ENCODE data around the gene ECI1. TPM values are rescaled to one million over a fixed set of nuclear protein-coding genes. Genes with fewer than 3 reads are reported as not detected.

ECI1 gene
- total RNA-seq, 4 donors from 2014 or later, result 74.3 to 94.7 (median 81.5) TPM

DNA sequence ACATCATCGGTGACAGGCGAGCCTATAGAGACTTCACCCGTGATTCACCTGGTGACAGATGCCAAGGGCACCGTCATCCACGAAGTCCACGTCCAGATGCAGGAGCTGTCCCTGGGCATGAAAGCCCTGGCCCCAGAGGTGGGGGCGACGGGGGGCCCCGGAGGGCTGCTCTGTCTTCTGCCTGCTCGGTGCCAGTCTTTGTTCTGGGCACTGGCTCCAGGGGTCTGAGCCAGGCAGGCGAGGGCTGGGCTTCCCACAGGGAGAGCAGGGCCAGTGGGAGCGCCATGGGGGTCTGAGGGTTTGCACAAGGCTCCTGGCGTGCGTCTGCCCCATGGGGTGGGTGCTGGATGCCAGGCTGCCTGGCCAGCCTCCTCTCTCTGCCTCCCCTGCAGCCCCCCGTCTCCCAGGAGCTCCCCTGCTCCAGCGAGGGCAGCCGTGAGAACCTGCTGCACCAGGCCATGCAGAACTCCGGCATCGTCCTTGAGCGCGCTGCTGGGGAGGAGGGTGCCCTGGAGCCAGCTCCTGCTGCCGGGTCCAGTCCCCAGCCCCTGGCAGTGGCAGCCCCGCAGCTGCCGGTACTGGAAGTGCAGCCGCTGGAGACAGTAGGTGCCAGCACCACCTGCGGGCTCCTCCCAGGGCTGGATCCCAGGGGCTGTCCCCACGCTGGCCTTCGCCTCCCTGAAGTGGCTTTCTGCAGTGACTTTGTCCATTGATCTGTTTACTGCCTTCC lies 18.2 kb downstream of the ECI1 start:
- no peak for DNase-seq (ENCODE audit: low spot score in 2 of 2)
- WGBS, 2 donors, result 93 to 95% methylated on average over 13 to 15 of the region's 28 CpGs
- TF ChIP-seq POLR2A (IDR thresholded peaks at IDR 0.05), result no peak
- TF ChIP-seq EP300 (IDR thresholded peaks at IDR 0.05), result no peak
- TF ChIP-seq, protein P1, sequence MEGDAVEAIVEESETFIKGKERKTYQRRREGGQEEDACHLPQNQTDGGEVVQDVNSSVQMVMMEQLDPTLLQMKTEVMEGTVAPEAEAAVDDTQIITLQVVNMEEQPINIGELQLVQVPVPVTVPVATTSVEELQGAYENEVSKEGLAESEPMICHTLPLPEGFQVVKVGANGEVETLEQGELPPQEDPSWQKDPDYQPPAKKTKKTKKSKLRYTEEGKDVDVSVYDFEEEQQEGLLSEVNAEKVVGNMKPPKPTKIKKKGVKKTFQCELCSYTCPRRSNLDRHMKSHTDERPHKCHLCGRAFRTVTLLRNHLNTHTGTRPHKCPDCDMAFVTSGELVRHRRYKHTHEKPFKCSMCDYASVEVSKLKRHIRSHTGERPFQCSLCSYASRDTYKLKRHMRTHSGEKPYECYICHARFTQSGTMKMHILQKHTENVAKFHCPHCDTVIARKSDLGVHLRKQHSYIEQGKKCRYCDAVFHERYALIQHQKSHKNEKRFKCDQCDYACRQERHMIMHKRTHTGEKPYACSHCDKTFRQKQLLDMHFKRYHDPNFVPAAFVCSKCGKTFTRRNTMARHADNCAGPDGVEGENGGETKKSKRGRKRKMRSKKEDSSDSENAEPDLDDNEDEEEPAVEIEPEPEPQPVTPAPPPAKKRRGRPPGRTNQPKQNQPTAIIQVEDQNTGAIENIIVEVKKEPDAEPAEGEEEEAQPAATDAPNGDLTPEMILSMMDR (IDR thresholded peaks at IDR 0.05), result no peak
- Histone ChIP-seq H3K27ac (no peak overlapping the region), H3K36me3 (peaks cover 6 to 80% (median 37%) of the 10 kb centered on the region in 3 donors), H3K9me3 (no peaks in the 10 kb centered on the region), H3K4me3 (no peak overlapping the region), H3K27me3 (peaks cover 0 to 17% of the 10 kb centered on the region in 2 donors), H3K4me1 (peaks cover 0 to 28% (median 22%) of the 10 kb centered on the region in 4 donors)

DNA sequence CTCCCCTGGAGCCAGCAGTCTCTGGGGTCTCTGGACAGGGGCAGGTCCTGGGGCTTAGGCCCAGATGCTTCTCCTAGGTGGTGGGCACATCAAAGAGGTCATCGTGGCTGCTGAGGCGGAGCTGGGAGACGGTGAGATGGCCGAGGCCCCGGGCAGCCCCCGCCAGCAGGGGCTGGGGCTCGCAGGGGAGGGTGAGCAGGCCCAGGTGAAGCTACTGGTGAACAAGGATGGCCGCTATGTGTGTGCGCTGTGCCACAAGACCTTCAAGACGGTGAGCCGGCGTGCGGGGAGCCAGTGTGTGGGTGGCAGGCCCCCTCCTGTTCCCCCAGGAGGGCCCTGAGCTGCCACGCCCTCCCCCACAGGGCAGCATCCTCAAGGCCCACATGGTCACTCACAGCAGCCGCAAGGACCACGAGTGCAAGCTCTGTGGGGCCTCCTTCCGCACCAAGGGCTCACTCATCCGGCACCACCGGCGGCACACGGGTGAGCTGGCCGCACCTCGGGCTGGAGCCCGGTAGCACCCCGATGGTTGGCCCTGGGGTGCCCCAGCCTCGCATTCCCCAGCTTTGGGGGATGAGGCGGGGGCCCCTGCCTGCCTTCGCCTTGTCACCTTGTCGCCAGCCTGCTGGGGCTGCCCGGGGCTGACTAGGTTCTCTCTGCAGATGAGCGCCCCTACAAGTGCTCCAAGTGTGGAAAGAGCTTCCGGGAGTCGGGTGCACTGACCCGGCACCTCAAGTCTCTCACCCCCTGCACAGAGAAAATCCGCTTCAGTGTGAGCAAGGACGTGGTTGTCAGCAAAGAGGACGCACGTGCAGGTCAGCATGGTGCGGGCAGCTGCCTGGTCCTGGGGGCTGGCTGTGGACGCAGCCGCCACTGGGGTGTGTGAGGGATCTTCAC lies 19.0 kb downstream of the ECI1 start:
- no peak for DNase-seq (ENCODE audit: low spot score in 2 of 2)
- H3K9me3 ChIP-seq, result no peaks in the 10 kb centered on the region
- peaks cover 0 to 15% of the 10 kb centered on the region in 2 donors for H3K27me3 ChIP-seq
- H3K27ac ChIP-seq, result no peak overlapping the region
- H3K4me1 ChIP-seq, result peaks cover 0 to 24% (median 15%) of the 10 kb centered on the region in 4 donors
- no peak for TF ChIP-seq POLR2A (IDR thresholded peaks at IDR 0.05)
- TF ChIP-seq, protein P1 (IDR thresholded peaks at IDR 0.05), result no peak
- no peak for TF ChIP-seq EP300 (IDR thresholded peaks at IDR 0.05)
- H3K36me3 ChIP-seq, result peaks cover 6 to 85% (median 37%) of the 10 kb centered on the region in 3 donors
- H3K4me3 ChIP-seq, result no peak overlapping the region
- 82 to 86% methylated on average over 15 to 26 of the region's 41 CpGs for WGBS, 2 donors

DNA sequence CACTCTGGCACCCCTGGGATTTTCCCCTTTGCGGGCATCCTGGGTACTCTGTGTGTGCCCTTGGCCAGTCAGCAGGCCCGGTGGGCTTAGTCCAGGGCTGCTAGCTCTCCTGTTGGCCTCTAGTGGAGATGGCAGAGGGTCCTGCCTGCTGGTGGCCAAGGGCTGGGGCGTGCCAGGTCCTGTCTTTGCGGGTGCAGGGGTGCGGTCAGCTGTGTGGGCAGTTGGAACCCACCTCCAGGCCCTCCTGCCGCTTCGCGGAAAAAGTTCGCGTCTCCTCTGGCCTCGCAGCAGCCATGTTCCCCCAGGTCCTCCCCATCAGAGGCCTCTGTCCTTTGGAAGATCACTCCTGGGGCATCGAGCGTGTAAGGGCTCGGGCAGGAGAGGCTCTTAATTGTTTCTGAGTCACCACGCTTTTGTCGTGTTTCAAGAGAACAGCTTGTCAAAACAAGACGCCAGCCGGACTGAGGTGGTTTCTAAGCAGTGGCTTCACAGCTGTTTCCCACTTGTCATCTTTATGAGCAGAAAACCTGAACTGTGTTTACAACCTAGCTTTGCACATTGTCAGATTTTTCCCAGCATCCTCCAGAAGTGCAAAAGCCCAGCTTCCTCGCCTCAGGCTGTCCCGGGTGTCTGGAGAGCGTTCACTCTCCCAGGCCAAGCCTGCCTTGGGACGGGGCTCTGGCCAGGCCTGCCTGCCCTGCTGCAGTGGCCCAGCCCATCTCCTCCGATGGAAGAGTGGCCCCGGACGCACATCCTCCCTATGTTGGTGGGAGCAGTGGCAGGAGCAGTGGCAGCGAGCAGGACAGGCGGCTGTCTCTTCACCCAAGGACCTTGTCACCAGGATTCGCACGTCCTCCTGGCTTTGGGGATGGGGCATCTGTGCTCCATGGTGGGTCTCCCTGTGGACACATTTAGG lies 20.1 kb downstream of the ECI1 start:
- DNase-seq (ENCODE audit: low spot score in 2 of 2), result no peak
- Histone ChIP-seq H3K4me3 (no peak overlapping the region), H3K4me1 (peaks cover 0 to 18% (median 5%) of the 10 kb centered on the region in 4 donors), H3K27ac (no peak overlapping the region), H3K9me3 (no peaks in the 10 kb centered on the region), H3K36me3 (peaks cover 6 to 94% (median 37%) of the 10 kb centered on the region in 3 donors), H3K27me3 (peaks cover 0 to 4% of the 10 kb centered on the region in 2 donors)
- 84 to 88% methylated on average over 26 to 27 of the region's 29 CpGs for WGBS, 2 donors
- TF ChIP-seq, protein P1 (IDR thresholded peaks at IDR 0.05), result no peak
- TF ChIP-seq POLR2A (IDR thresholded peaks at IDR 0.05), result no peak
- TF ChIP-seq EP300 (IDR thresholded peaks at IDR 0.05), result no peak

DNA sequence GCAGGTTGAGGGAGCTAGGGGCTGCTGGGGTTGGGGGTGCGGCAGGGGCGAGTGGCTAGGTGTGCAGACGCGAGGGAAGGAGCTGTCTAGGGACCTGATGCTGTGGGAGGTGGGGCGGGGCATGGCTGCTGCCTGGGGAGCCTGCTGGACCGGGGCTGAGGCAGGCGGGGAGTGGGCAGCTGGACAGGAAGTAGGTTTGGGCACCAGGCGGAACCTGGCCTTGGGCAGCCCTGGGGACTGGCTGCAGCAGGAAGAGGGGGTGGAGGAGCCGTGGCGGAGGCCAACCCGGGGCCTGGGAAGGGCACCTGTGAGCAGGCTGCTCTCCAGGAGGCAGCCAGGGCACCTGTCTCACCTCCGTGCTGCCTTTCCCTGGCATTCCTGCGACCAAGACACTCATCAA lies 21.0 kb downstream of the ECI1 start:
- Histone ChIP-seq H3K4me3 (no peak overlapping the region), H3K27ac (no peak overlapping the region), H3K4me1 (peaks cover 0 to 16% (median 0%) of the 10 kb centered on the region in 4 donors), H3K9me3 (no peaks in the 10 kb centered on the region), H3K36me3 (peaks cover 6 to 89% (median 37%) of the 10 kb centered on the region in 3 donors), H3K27me3 (no peaks in the 10 kb centered on the region)
- DNase-seq (ENCODE audit: low spot score in 2 of 2), result no peak
- TF ChIP-seq, protein P1 (IDR thresholded peaks at IDR 0.05), result no peak
- TF ChIP-seq POLR2A (IDR thresholded peaks at IDR 0.05) (no peak), EP300 (IDR thresholded peaks at IDR 0.05) (no peak)
- WGBS, 2 donors, result 83 to 87% methylated on average over 12 to 13 of the region's 13 CpGs

Measured in tibial nerve (tissue), 4 donors.